Thyroid gland (tissue), 4 donors: ENCODE results near the gene KCNJ12. TPM values are rescaled to one million over a fixed set of nuclear protein-coding genes. Genes with fewer than 3 reads are reported as not detected.

Experiments used
- DNase-seq, 2 donors: peaks; one replicate each; pipeline ENCODE4 v3.0.0-alpha.2; 2019
- H3K27ac ChIP-seq, 3 donors: fragments of 200-600 bp; sonication (generic); 1 replicate in 2 of 3; 2 replicates in 1 of 3; pipeline ENCODE4 v1.5.1; 2016 to 2019; ENCODE audit warnings: mild to moderate bottlenecking in 1 of 3, moderate library complexity in 1 of 3
- H3K27me3 ChIP-seq: fragments of 200-600 bp; sonication (generic); one replicate; pipeline ENCODE4 v1.5.1; 2019
- H3K36me3 ChIP-seq, 2 donors: fragments of 200-600 bp; sonication (generic); one replicate each; pipeline ENCODE4 v1.5.1; 2016 to 2019
- H3K4me1 ChIP-seq, 2 donors: fragments of 200-600 bp; sonication (generic); one replicate each; pipeline ENCODE4 v1.5.1; 2017 to 2019
- H3K4me3 ChIP-seq, 3 donors: fragments of 200-600 bp; sonication (generic); replicated peaks in 1 of 3; 1 replicate in 2 of 3; 2 replicates in 1 of 3; pipeline ENCODE4 v1.5.1; 2016; ENCODE audit warnings: mild to moderate bottlenecking in 1 of 3
- H3K9me3 ChIP-seq: fragments of 200-600 bp; sonication (generic); one replicate; pipeline ENCODE4 v1.5.1; 2017
- POLR2A ChIP-seq, 2 donors: fragments of 450-650 bp; IDR thresholded peaks; one replicate each; pipeline ENCODE4 v1.6.1; 2017; ENCODE audit warnings: antibody characterized with exemption in 2 of 2, mild to moderate bottlenecking in 2 of 2, moderate library complexity in 1 of 2
- WGBS, 2 donors: methylation state at CpG; one replicate each; pipeline ENCODE4 v1.1.5; 2017; 5-methylcytosine and 5-hydroxymethylcytosine counted together
- intact Hi-C: fragments of 100-400 bp; cut with DNase I; formaldehyde crosslinking; loops from one replicate; pipeline ENCODE4 v1.15.1; 2023
- total RNA-seq, 4 donors: library from RNA; depleted of rRNA; stranded (reverse); fragments of >200 nt; gene quantifications; one replicate each; pipeline ENCODE4 v1.2.3, GENCODE V29; 2016
- TF ChIP-seq, protein P1 (sequence below), 6 experiments: fragments of 200-600 bp in 3 of 6; fragments of 450-650 bp in 3 of 6; sonication (generic) in 3 of 6; IDR thresholded peaks; one replicate each; pipeline ENCODE4 v1.5.1; 2016 to 2019; ENCODE audit warnings: antibody characterized with exemption in 6 of 6, mild to moderate bottlenecking in 2 of 6, inconsistent platforms in 1 of 6, moderate library complexity in 1 of 6

KCNJ12 gene
- total RNA-seq, 4 donors from 2014 or later, result 0.56 to 2.7 (median 2.3) TPM

- WGBS, 2 donors, result 70 to 89% methylated on average over 7 of the region's 7 CpGs
- intact Hi-C loops, result no loop called here
These were observed 16.1 kb upstream of the KCNJ12 start for GRCh38 chr17:21360048-21360447.

DNA sequence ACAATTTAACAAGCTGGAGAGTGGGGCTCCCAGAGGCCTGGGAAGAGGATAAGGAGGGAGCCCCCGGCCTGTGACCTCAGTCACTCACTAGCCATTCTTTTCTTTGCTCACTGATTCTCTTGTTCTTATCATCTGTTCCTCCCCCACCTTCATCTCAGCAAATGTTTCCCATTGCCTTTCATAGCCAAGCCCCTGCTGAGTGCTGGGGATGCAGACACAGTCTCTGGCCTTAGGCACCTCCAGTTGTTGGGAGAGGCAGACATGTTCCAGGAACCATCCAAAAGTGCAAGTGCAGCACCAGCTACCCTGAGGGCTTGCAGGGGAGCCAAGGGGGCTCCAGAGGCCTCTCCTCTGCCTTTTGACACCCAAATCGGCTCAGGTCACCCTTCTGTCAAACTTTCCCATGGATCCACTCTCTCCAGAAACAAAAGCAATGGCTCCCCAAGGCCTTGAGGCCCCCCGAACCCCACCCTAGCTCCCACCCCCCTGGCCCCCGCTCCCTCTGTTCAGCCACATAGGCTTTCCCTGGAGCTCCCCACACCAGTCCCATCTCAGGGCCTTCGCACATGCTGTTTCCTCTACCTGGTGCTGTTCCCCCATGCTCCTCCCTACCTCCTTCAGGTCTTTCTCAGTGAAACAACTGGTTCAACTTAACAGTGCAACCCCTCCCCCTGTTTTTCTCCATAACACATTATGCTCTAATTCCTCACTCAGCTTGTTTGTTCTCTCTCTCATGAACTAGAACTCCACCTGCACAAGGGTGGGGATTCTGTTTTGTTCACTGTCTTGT is 14.9 kb upstream of the KCNJ12 start:
- H3K4me3 ChIP-seq, result no peak overlapping the region
- H3K9me3 ChIP-seq, result no peaks in the 10 kb centered on the region
- H3K27me3 ChIP-seq, result no peaks in the 10 kb centered on the region
- H3K27ac ChIP-seq, result no peak overlapping the region
- no peak for DNase-seq
- intact Hi-C loops, result no loop called here
- TF ChIP-seq, protein P1, sequence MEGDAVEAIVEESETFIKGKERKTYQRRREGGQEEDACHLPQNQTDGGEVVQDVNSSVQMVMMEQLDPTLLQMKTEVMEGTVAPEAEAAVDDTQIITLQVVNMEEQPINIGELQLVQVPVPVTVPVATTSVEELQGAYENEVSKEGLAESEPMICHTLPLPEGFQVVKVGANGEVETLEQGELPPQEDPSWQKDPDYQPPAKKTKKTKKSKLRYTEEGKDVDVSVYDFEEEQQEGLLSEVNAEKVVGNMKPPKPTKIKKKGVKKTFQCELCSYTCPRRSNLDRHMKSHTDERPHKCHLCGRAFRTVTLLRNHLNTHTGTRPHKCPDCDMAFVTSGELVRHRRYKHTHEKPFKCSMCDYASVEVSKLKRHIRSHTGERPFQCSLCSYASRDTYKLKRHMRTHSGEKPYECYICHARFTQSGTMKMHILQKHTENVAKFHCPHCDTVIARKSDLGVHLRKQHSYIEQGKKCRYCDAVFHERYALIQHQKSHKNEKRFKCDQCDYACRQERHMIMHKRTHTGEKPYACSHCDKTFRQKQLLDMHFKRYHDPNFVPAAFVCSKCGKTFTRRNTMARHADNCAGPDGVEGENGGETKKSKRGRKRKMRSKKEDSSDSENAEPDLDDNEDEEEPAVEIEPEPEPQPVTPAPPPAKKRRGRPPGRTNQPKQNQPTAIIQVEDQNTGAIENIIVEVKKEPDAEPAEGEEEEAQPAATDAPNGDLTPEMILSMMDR (IDR thresholded peaks at IDR 0.05), result no peak
- TF ChIP-seq POLR2A (IDR thresholded peaks at IDR 0.05), result no peak
- 71 to 89% methylated on average over 5 of the region's 5 CpGs for WGBS, 2 donors
- H3K4me1 ChIP-seq, result peaks cover 0 to 22% of the 10 kb centered on the region in 2 donors
- H3K36me3 ChIP-seq, result no peaks in the 10 kb centered on the region

More at GRCh38 chr17:21360048-21360447, 16.1 kb upstream of the KCNJ12 start:
- TF ChIP-seq POLR2A (IDR thresholded peaks at IDR 0.05), result no peak
- TF ChIP-seq, protein P1 (IDR thresholded peaks at IDR 0.05), result no peak
- H3K36me3 ChIP-seq, result no peaks in the 10 kb centered on the region
- H3K27ac ChIP-seq, result no peak overlapping the region
- H3K9me3 ChIP-seq, result no peaks in the 10 kb centered on the region
- no peak for DNase-seq
- no peaks in the 10 kb centered on the region for H3K27me3 ChIP-seq
- H3K4me3 ChIP-seq, result no peak overlapping the region
- H3K4me1 ChIP-seq, result peaks cover 0 to 22% of the 10 kb centered on the region in 2 donors

GRCh38 chr17:21362331-21362931 is 13.7 kb upstream of the KCNJ12 start:
- intact Hi-C loops, result no loop called here
- H3K4me3 ChIP-seq, result no peak overlapping the region
- H3K27ac ChIP-seq, result no peak overlapping the region
- no peak for DNase-seq
- no peaks in the 10 kb centered on the region for H3K36me3 ChIP-seq
- no peaks in the 10 kb centered on the region for H3K9me3 ChIP-seq
- no peaks in the 10 kb centered on the region for H3K27me3 ChIP-seq
- no peak for TF ChIP-seq POLR2A (IDR thresholded peaks at IDR 0.05)
- TF ChIP-seq, protein P1 (IDR thresholded peaks at IDR 0.05), result no peak
- peaks cover 0 to 17% of the 10 kb centered on the region in 2 donors for H3K4me1 ChIP-seq

DNA sequence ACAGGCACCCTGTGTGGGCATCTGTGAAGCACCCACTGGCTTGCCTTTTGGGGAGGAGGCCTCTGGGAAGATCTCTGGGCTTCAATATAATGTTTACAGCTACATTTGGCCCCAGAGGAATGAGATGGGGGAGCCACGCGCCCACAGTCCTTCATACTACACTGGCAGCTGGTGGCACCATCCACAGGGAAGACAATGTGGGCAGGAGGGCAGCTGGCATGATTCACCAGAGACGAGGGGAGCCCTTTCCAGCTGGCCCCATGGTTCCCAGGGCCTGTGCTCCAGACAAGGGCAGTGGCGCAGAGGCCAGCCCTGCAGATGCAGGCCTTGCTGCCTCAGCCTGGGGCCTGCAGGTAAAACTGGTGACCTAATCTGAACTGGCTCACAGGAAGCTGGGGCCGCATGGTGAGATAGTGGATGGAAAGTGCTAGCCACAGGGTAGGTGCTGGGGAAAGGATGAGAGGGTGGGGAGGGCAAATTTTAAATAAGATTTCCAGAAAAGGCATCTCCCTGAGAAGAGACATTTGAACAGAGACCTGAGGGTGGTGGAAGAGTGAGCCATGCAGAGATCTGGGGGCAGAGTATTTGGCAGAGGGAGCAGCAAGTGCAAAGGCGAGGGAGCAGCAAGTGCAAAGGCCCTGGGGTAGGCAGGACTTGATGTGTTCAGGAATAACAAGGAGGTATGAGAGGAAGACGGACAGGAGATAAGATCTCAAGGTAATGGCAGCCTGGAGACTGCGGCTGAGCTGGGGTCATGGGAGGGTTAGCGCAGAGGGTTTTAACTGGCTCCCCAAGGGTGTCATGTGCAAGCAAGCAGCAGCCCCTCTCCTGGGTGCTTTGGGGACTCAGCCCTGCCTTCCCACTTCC is 12.1 kb upstream of the KCNJ12 start:
- TF ChIP-seq, protein P1 (IDR thresholded peaks at IDR 0.05), result no peak
- no peak for TF ChIP-seq POLR2A (IDR thresholded peaks at IDR 0.05)
- Histone ChIP-seq H3K4me1 (peaks cover 0 to 3% of the 10 kb centered on the region in 2 donors), H3K27me3 (no peaks in the 10 kb centered on the region), H3K36me3 (no peaks in the 10 kb centered on the region), H3K4me3 (no peak overlapping the region), H3K9me3 (no peaks in the 10 kb centered on the region), H3K27ac (no peak overlapping the region)
- intact Hi-C loops, result no loop called here
- 85 to 86% methylated on average over 8 of the region's 9 CpGs for WGBS, 2 donors
- no peak for DNase-seq
